PC-3 (cell line): ENCODE results near the gene PSMD3. TPM values are rescaled to one million over a fixed set of nuclear protein-coding genes. Genes with fewer than 3 reads are reported as not detected.

ENCODE experiments used
- ATAC-seq: fragments of 200-7000 bp; cut with Tn5 transposase; 2 replicates; pipeline ENCODE4 v1.9.1; 2020; ENCODE audit warnings: mild to moderate bottlenecking, moderate library complexity
- BruUV-seq: library from RNA; stranded (reverse); fragments of 400-500 nt; replicated peaks from 2 replicates; lab custom pipeline; 2021; lab: Mats Ljungman, UMichigan
- CTCF ChIA-PET: fragments of 300-600 bp; sonication (Branson Sonifier 250); formaldehyde crosslinking; loops from one replicate; lab custom pipeline; 2022; ENCODE audit warnings: antibody characterized with exemption; lab: Charles Lee
- POLR2A ChIA-PET: fragments of 300-600 bp; sonication (Branson Sonifier 250); formaldehyde crosslinking; loops from one replicate; lab custom pipeline; 2022; ENCODE audit warnings: antibody characterized with exemption; ENCODE audit not compliant: unreplicated experiment; lab: Charles Lee
- DNase-seq: peaks from one replicate; pipeline ENCODE4 v3.0.0-alpha.2; 2015
- H2AFZ ChIP-seq: fragments of 300-600 bp; sonication (generic); 2 replicates; pipeline ENCODE4 v1.6.0; 2016; ENCODE audit warnings: antibody characterized with exemption, low read length
- H3F3A ChIP-seq: fragments of 300-600 bp; sonication (generic); one replicate; pipeline ENCODE4 v1.6.0; 2017; ENCODE audit warnings: antibody characterized with exemption, low read length, control low read depth, mild to moderate bottlenecking; ENCODE audit not compliant: unreplicated experiment
- H3K27ac ChIP-seq: fragments of 300-600 bp; sonication (generic); 2 replicates; pipeline ENCODE4 v1.5.1; 2016; ENCODE audit warnings: mild to moderate bottlenecking, low read length
- H3K27me3 ChIP-seq: fragments of 300-600 bp; sonication (generic); 2 replicates; pipeline ENCODE4 v1.6.1; 2016; ENCODE audit warnings: low read length, mixed read lengths
- H3K36me3 ChIP-seq: fragments of 300-600 bp; sonication (generic); 2 replicates; pipeline ENCODE4 v1.6.1; 2016; ENCODE audit warnings: low read depth, mixed run types, low read length, mixed read lengths
- H3K4me1 ChIP-seq: fragments of 300-600 bp; sonication (generic); 2 replicates; pipeline ENCODE4 v1.5.1; 2016; ENCODE audit warnings: low read length; ENCODE audit not compliant: insufficient read depth
- H3K4me2 ChIP-seq: fragments of 300-600 bp; sonication (generic); 2 replicates; pipeline ENCODE4 v1.6.0; 2016; ENCODE audit warnings: low read length
- H3K4me3 ChIP-seq: fragments of 300-600 bp; sonication (generic); 2 replicates; pipeline ENCODE4 v1.5.1; 2016; ENCODE audit warnings: mild to moderate bottlenecking, low read length, mixed read lengths
- H3K79me2 ChIP-seq: fragments of 300-600 bp; sonication (generic); 2 replicates; pipeline ENCODE4 v1.6.1; 2017; ENCODE audit warnings: low read length, mixed read lengths
- H3K9ac ChIP-seq: fragments of 300-600 bp; sonication (generic); 2 replicates; pipeline ENCODE4 v1.6.0; 2016; ENCODE audit warnings: mild to moderate bottlenecking, low read length
- H3K9me2 ChIP-seq: fragments of 300-600 bp; sonication (generic); replicated peaks from 2 replicates; pipeline ENCODE4 v1.6.1; 2016; ENCODE audit warnings: mixed run types, low read length, mixed read lengths
- H3K9me3 ChIP-seq: fragments of 300-600 bp; sonication (generic); 2 replicates; pipeline ENCODE4 v1.6.1; 2016; ENCODE audit warnings: low read length, mixed read lengths
- H4K20me1 ChIP-seq: fragments of 300-600 bp; sonication (generic); 2 replicates; pipeline ENCODE4 v1.6.1; 2016; ENCODE audit warnings: low read length, mixed read lengths
- CTCF ChIP-seq: fragments of 300-600 bp; sonication (generic); conservative IDR thresholded peaks from 2 replicates; pipeline ENCODE4 v1.5.1; 2017; ENCODE audit warnings: antibody characterized with exemption, low read depth, mild to moderate bottlenecking, low read length
- EZH2 ChIP-seq: fragments of 300-600 bp; sonication (generic); IDR thresholded peaks from one replicate; pipeline ENCODE4 v1.6.1; 2017; ENCODE audit warnings: antibody characterized with exemption, mild to moderate bottlenecking, low read length; ENCODE audit not compliant: unreplicated experiment
- EZH2phosphoT487 ChIP-seq: fragments of 300-600 bp; sonication (generic); IDR thresholded peaks from 2 replicates; pipeline ENCODE4 v1.6.1; 2018; ENCODE audit warnings: mild to moderate bottlenecking, antibody characterized with exemption, low read length, borderline replicate concordance
- intact Hi-C: fragments of 100-400 bp; cut with micrococcal nuclease; formaldehyde crosslinking; loops from 2 replicates; pipeline ENCODE4 v1.9.0; 2023
- total RNA-seq: library from RNA; depleted of rRNA; stranded (reverse); fragments of >200 nt; gene quantifications from 2 replicates; pipeline ENCODE4 v1.2.3, GENCODE V29; 2014

Gene PSMD3
- total RNA-seq, 1 experiment from 2014 or later, result 267 TPM

GRCh38 chr17:39981766-39982375 lies 1.3 kb downstream of the PSMD3 start:
- peaks cover 21% of the 10 kb centered on the region; the same call in 1 of the 2 replicates for H3K36me3 ChIP-seq
- H2AFZ ChIP-seq, result no peak overlapping the region
- no TSS peak for BruUV-seq
- intact Hi-C loops, result no loop called here
- H3K4me2 ChIP-seq, result peak overlapping the region; percentile 97
- peak overlapping the region; percentile 98 for H3K9ac ChIP-seq
- H3K27ac ChIP-seq, result no peak overlapping the region
- DNase-seq (no peak), ATAC-seq (no peak)
- H3K27me3 ChIP-seq, result no peaks in the 10 kb centered on the region
- TF ChIP-seq CTCF (no peak), EZH2phosphoT487 (no peak), EZH2 (no peak)
- H3K9me3 ChIP-seq, result no peaks in the 10 kb centered on the region
- peaks cover 31% of the 10 kb centered on the region for H3K79me2 ChIP-seq
- ChIA-PET POLR2A (no interaction called here), CTCF (no interaction called here)
- peaks cover 15% of the 10 kb centered on the region for H4K20me1 ChIP-seq
- no peaks in the 10 kb centered on the region for H3K9me2 ChIP-seq
- peak overlapping the region; percentile 98 for H3K4me3 ChIP-seq
- peaks cover 19% of the 10 kb centered on the region for H3K4me1 ChIP-seq
- no peaks in the 10 kb centered on the region for H3F3A ChIP-seq

GRCh38 chr17:39988206-39988810 lies 7.7 kb downstream of the PSMD3 start:
- H3K79me2 ChIP-seq, result peaks cover 5% of the 10 kb centered on the region
- ChIA-PET CTCF (no interaction called here), POLR2A (no interaction called here)
- intact Hi-C loops, result no loop called here
- no peak overlapping the region for H3K4me2 ChIP-seq
- H3K9me2 ChIP-seq, result no peaks in the 10 kb centered on the region
- H3K27me3 ChIP-seq, result no peaks in the 10 kb centered on the region
- no peak overlapping the region for H3K9ac ChIP-seq
- no peak overlapping the region for H2AFZ ChIP-seq
- no peaks in the 10 kb centered on the region for H3F3A ChIP-seq
- H3K36me3 ChIP-seq, result peaks cover 61% of the 10 kb centered on the region
- H3K27ac ChIP-seq, result no peak overlapping the region
- no TSS peak for BruUV-seq
- H3K4me3 ChIP-seq, result no peak overlapping the region
- DNase-seq (no peak), ATAC-seq (no peak)
- H3K9me3 ChIP-seq, result no peaks in the 10 kb centered on the region
- H4K20me1 ChIP-seq, result 0 out of 2 replicates have a peak, but pooled peaks cover 2% of the 10 kb centered on the region
- no peak for TF ChIP-seq CTCF
- no peak for TF ChIP-seq EZH2
- TF ChIP-seq EZH2phosphoT487, result no peak
- no peaks in the 10 kb centered on the region for H3K4me1 ChIP-seq

- no peak for DNase-seq
- no peaks in the 10 kb centered on the region for H4K20me1 ChIP-seq
- no peak for TF ChIP-seq EZH2phosphoT487
- no peak for TF ChIP-seq CTCF
- TF ChIP-seq EZH2, result no peak
- H3K9me2 ChIP-seq, result no peaks in the 10 kb centered on the region
- no peak for ATAC-seq
- no peaks in the 10 kb centered on the region for H3K4me1 ChIP-seq
- peaks cover 44% of the 10 kb centered on the region for H3K36me3 ChIP-seq
- no peak overlapping the region for H3K4me2 ChIP-seq
- H3F3A ChIP-seq, result no peaks in the 10 kb centered on the region
- no peak overlapping the region for H3K27ac ChIP-seq
- no peak overlapping the region for H2AFZ ChIP-seq
- H3K79me2 ChIP-seq, result no peaks in the 10 kb centered on the region
- intact Hi-C loops, result no loop called here
- H3K9ac ChIP-seq, result no peak overlapping the region
- POLR2A ChIA-PET, result no interaction called here
- no peaks in the 10 kb centered on the region for H3K27me3 ChIP-seq
- no peaks in the 10 kb centered on the region for H3K9me3 ChIP-seq
- no peak overlapping the region for H3K4me3 ChIP-seq
- CTCF ChIA-PET, result no interaction called here
- BruUV-seq, result no TSS peak
These were observed 13.8 kb downstream of the PSMD3 start for GRCh38 chr17:39994448-39994847.
